K562 (cell line): ENCODE data around the gene PRR19. TPM values are rescaled to one million over a fixed set of nuclear protein-coding genes. Genes with fewer than 3 reads are reported as not detected.

Source experiments
- CREB3L1 ChIP-seq: fragments of 450-650 bp; IDR thresholded peaks from 2 replicates; pipeline ENCODE4 v1.6.1; 2014; ENCODE audit warnings: low read depth, mild to moderate bottlenecking, moderate library complexity, borderline replicate concordance
- ELF1 ChIP-seq: fragments of 200-800 bp; sonication (Bioruptor generic); IDR thresholded peaks from 2 replicates; pipeline ENCODE4 v1.6.1; 2016; ENCODE audit warnings: missing genetic modification characterization, missing compliant biosample characterization
- HDAC2 ChIP-seq: fragments of 450-650 bp; IDR thresholded peaks from 2 replicates; pipeline ENCODE4 v1.6.1; 2016; ENCODE audit warnings: mild to moderate bottlenecking
- IRF2 ChIP-seq: sonication (generic); formaldehyde crosslinking; IDR thresholded peaks from 2 replicates; pipeline ENCODE4 v1.8.1; 2022; ENCODE audit warnings: mild to moderate bottlenecking, missing genetic modification reagents
- MLLT1 ChIP-seq, 2 experiments: fragments of 450-650 bp; IDR thresholded peaks; 2 replicates each; pipeline ENCODE4 v1.6.1; 2016
- MYC ChIP-seq, 2 experiments: fragments of 250-450 bp in 1 of 2; sonication (Bioruptor Pico) in 1 of 2; IDR thresholded peaks; 2 replicates each; pipeline versions ENCODE4 v1.5.1 to v1.6.1; 2012 to 2021; ENCODE audit warnings: low read depth in 2 of 2, borderline replicate concordance in 1 of 2, improper control_type of control experiment in 1 of 2, low read length in 1 of 2, mild to moderate bottlenecking in 1 of 2, moderate library complexity in 1 of 2
- NFRKB ChIP-seq: fragments of 450-650 bp; IDR thresholded peaks from 2 replicates; pipeline ENCODE4 v1.6.1; 2016; ENCODE audit warnings: low read depth
- NR0B1 ChIP-seq: fragments of 450-650 bp; IDR thresholded peaks from one replicate; pipeline ENCODE4 v1.6.1; 2018; ENCODE audit warnings: mild to moderate bottlenecking, moderate library complexity; ENCODE audit not compliant: partially characterized antibody
- NR2C2 ChIP-seq, 2 experiments: fragments of 200-800 bp in 1 of 2; sonication (Bioruptor generic) in 1 of 2; sonication (generic) in 1 of 2; formaldehyde crosslinking in 1 of 2; IDR thresholded peaks; 2 replicates each; pipeline versions ENCODE4 v1.6.1 to v1.8.0; 2016 to 2022; ENCODE audit warnings: mild to moderate bottlenecking in 1 of 2, missing compliant biosample characterization in 1 of 2, missing genetic modification characterization in 1 of 2, missing genetic modification reagents in 1 of 2
- THAP7 ChIP-seq: fragments of 250-450 bp; sonication (Bioruptor Pico); IDR thresholded peaks from 2 replicates; pipeline ENCODE4 v1.5.0; 2021
- ZMIZ1 ChIP-seq, 2 experiments: fragments of 150-350 bp in 1 of 2; IDR thresholded peaks; 2 replicates each; pipeline ENCODE4 v1.6.1; 2012 to 2016; ENCODE audit warnings: low read depth in 2 of 2, low read length in 2 of 2, mild to moderate bottlenecking in 1 of 2, moderate library complexity in 1 of 2
- ZNF197 ChIP-seq: fragments of 200-800 bp; sonication (Bioruptor generic); IDR thresholded peaks from 2 replicates; pipeline ENCODE4 v1.6.1; 2016; ENCODE audit warnings: low read depth, missing genetic modification characterization, missing compliant biosample characterization
- ZNF592 ChIP-seq: fragments of 450-650 bp; IDR thresholded peaks from 2 replicates; pipeline ENCODE4 v1.6.1; 2017; ENCODE audit warnings: antibody characterized with exemption, mild to moderate bottlenecking
- polyA plus RNA-seq, 8 experiments: library from polyadenylated mRNA; depleted of rRNA in 4 of 8; stranded (reverse) in 5 of 8; unstranded in 3 of 8; fragments of >200 nt; fragmentation: Nextera tagmentation in 2 of 8; fragmentation: Illumina TruSeq in 1 of 8; extraction: Ambion mirVana in 2 of 8; extraction: Trizol in 1 of 8; gene quantifications; 2 replicates each; pipeline versions ENCODE4 v1.2.1 to v1.2.3, GENCODE V29; 2011 to 2014; ENCODE audit warnings: inconsistent platforms in 1 of 8, missing spikeins in 1 of 8
- total RNA-seq, 7 experiments: library from RNA; depleted of rRNA in 6 of 7; stranded (reverse); fragments of >200 nt in 6 of 7; fragmentation: Illumina TruSeq in 2 of 7; extraction: Trizol in 2 of 7; gene quantifications; 2 replicates each; pipeline versions ENCODE4 v1.2.1 to v1.2.3, GENCODE V29; 2011 to 2021; ENCODE audit warnings: low replicate concordance in 1 of 7

The PRR19 gene
- total and polyA plus RNA-seq, 9 of the 15 experiments (the other 6 are each of a cell fraction or from before 2014, with no cell fraction given), result 0.10 to 1.6 (median 0.54) TPM

GRCh38 chr19:42303101-42303464, 1.2 kb downstream of the PRR19 start (continued):
- TF ChIP-seq MYC (IDR thresholded peaks at IDR 0.05; ENCODE audit: low read depth, low read length) (no peak), MYC (CRISPR knock-in tag; IDR thresholded peaks at IDR 0.05; ENCODE audit: borderline replicate concordance, low read depth) (0 out of 2 replicates have a peak, but pooled peaks have one; percentile 23), ZNF197 (CRISPR knock-in tag) (0 out of 2 replicates have a peak, but pooled peaks have one; percentile 72), HDAC2 (peak; percentile 21; the same call in 1 of the 2 replicates), NFRKB (peak; percentile 48; the same call in 1 of the 2 replicates), ELF1 (peak; percentile 2; the same call in 1 of the 2 replicates), CREB3L1 (no peak; the same call in 1 of the 2 replicates), NR0B1 (no peak), THAP7 (CRISPR knock-in tag) (no peak), IRF2 (CRISPR knock-in tag) (no peak), MLLT1 (IDR thresholded peaks at IDR 0.05) (0 out of 4 replicates have a peak, but pooled peaks of 1 of the 2 experiments have one; percentile 0), ZMIZ1 (IDR thresholded peaks at IDR 0.05; ENCODE audit: low read depth in 2 of 2, low read length in 2 of 2) (no peak), ZNF592 (0 out of 2 replicates have a peak, but pooled peaks have one; percentile 41), NR2C2 (CRISPR knock-in tag; IDR thresholded peaks at IDR 0.05) (no peak), NR2C2 (tag; IDR thresholded peaks at IDR 0.05) (no peak)
